H1 (cell line): ENCODE measurements around the gene EXOSC10.

Experiments used
- CHD2 ChIP-seq: IDR thresholded peaks from 2 replicates; pipeline ENCODE4 v1.6.1; 2012; ENCODE audit warnings: low read length, improper control_type of control experiment
- CTCF ChIP-seq, 3 experiments: IDR thresholded peaks; 1 replicate in 2 of 3; 2 replicates in 1 of 3; pipeline versions ENCODE4 v1.5.1 to v1.6.1; 2011; ENCODE audit warnings: low read length in 3 of 3, mild to moderate bottlenecking in 3 of 3, inconsistent platforms in 2 of 3, low read depth in 1 of 3, moderate library complexity in 1 of 3; ENCODE audit not compliant: insufficient read depth in 1 of 3; ENCODE audit errors: control extremely low read depth in 1 of 3
- EP300 ChIP-seq, 2 experiments: IDR thresholded peaks; 1 replicate in 1 of 2; 2 replicates in 1 of 2; pipeline ENCODE4 v1.6.1; 2011 to 2012; ENCODE audit warnings: low read depth in 2 of 2, low read length in 2 of 2, mild to moderate bottlenecking in 2 of 2, borderline replicate concordance in 1 of 2, inconsistent platforms in 1 of 2, moderate library complexity in 1 of 2
- EZH2 ChIP-seq: fragments of 200-600 bp; sonication (generic); IDR thresholded peaks from 2 replicates; pipeline ENCODE4 v1.7.1; 2012; ENCODE audit warnings: low read depth, mild to moderate bottlenecking, moderate library complexity, low read length, inconsistent platforms; ENCODE audit not compliant: severe bottlenecking
- GABPA ChIP-seq: IDR thresholded peaks from 2 replicates; pipeline ENCODE4 v1.6.1; 2011; ENCODE audit warnings: mild to moderate bottlenecking, low read length, moderate library complexity, borderline replicate concordance; ENCODE audit not compliant: insufficient read depth
- HDAC2 ChIP-seq, 2 experiments: fragments of 300-600 bp in 1 of 2; sonication (generic) in 1 of 2; IDR thresholded peaks; 2 replicates each; pipeline ENCODE4 v1.6.1; 2011 to 2012; ENCODE audit warnings: low read depth in 2 of 2, low read length in 2 of 2, mild to moderate bottlenecking in 2 of 2, moderate library complexity in 2 of 2, borderline replicate concordance in 1 of 2, inconsistent platforms in 1 of 2
- JUN ChIP-seq: IDR thresholded peaks from 2 replicates; pipeline ENCODE4 v1.6.1; 2011; ENCODE audit warnings: low read depth, mild to moderate bottlenecking, improper control_type of control experiment, low read length
- JUND ChIP-seq: IDR thresholded peaks from 2 replicates; pipeline ENCODE4 v1.6.1; 2011; ENCODE audit warnings: mild to moderate bottlenecking, improper control_type of control experiment, low read length
- POLR2AphosphoS5 ChIP-seq: IDR thresholded peaks from 2 replicates; pipeline ENCODE4 v1.6.1; 2011; ENCODE audit warnings: low read depth, low read length
- SIN3A ChIP-seq, 2 experiments: IDR thresholded peaks in 1 of 2; conservative IDR thresholded peaks in 1 of 2; 2 replicates each; pipeline ENCODE4 v1.6.1; 2011 to 2012; ENCODE audit warnings: low read length in 2 of 2, improper control_type of control experiment in 1 of 2, low read depth in 1 of 2, mild to moderate bottlenecking in 1 of 2
- SRF ChIP-seq: IDR thresholded peaks from 2 replicates; pipeline ENCODE4 v1.6.1; 2011; ENCODE audit warnings: mild to moderate bottlenecking, low read depth, low read length, moderate library complexity
- ZNF274 ChIP-seq: IDR thresholded peaks from 2 replicates; pipeline ENCODE4 v1.7.0; 2012; ENCODE audit warnings: low read length, borderline replicate concordance; ENCODE audit errors: extremely low read depth

- TF ChIP-seq SIN3A (conservative IDR thresholded peaks at IDR 0.05 in 1 of 2, IDR thresholded peaks at IDR 0.05 in 1 of 2; ENCODE audit: low read depth in 1 of 2, low read length in 2 of 2) (no peak), POLR2AphosphoS5 (no peak), CTCF (IDR thresholded peaks at IDR 0.05; ENCODE audit: control extremely low read depth in 1 of 3, insufficient read depth in 1 of 3, low read depth in 1 of 3, low read length in 3 of 3) (no peak), SRF (no peak), EP300 (IDR thresholded peaks at IDR 0.05; ENCODE audit: borderline replicate concordance in 1 of 2, low read depth in 2 of 2, low read length in 2 of 2) (no peak), GABPA (no peak), CHD2 (no peak), JUND (no peak), EZH2 (no peak), JUN (no peak), HDAC2 (IDR thresholded peaks at IDR 0.05; ENCODE audit: borderline replicate concordance in 1 of 2, low read depth in 2 of 2, low read length in 2 of 2) (no peak), ZNF274 (no peak)
These were observed 57.6 kb downstream of the EXOSC10 start for GRCh38 chr1:11042065-11042464.
